ENCODE data around the gene NHEJ1. TPM values are rescaled to one million over a fixed set of nuclear protein-coding genes. Genes with fewer than 3 reads are reported as not detected.

NHEJ1 gene
- total RNA-seq, 1 experiment from 2014 or later: 20.8 TPM

- H3K23ac ChIP-seq (ENCODE audit: insufficient read length, low read depth, low read length): no peak overlapping the region
- H3K4me1 ChIP-seq (ENCODE audit: insufficient read depth, low read length): 0 out of 2 replicates have a peak, but pooled peaks cover 4% of the 10 kb centered on the region
- Mint-ChIP-seq H3K27me3 (ENCODE audit: low read depth) (no peaks in the 10 kb centered on the region), H3K4me3 (no peak overlapping the region), H3K36me3 (ENCODE audit: insufficient read depth in 1 of 3, low read depth in 3 of 3) (no peaks in the 10 kb centered on the region), H3K27ac (no peak overlapping the region), H3K9me3 (no peaks in the 10 kb centered on the region), H3K4me1 (peaks cover 10 to 13% of the 10 kb centered on the region in 2 experiments; a peak in 3 of 4 replicates)
- H3K4ac ChIP-seq (ENCODE audit: low read depth, low read length): no peak overlapping the region
- H3K9me3 ChIP-seq (ENCODE audit: control insufficient read depth, low read depth, low read length): no peaks in the 10 kb centered on the region
- no peak overlapping the region for H2BK20ac ChIP-seq (ENCODE audit: low read depth, low read length, poor library complexity, severe bottlenecking)
- no peak overlapping the region for H3K4me2 ChIP-seq (ENCODE audit: insufficient read depth, insufficient read length, low read length)
- no CpG with 5 or more reads among the region's 8 CpGs for WGBS (ENCODE audit: extremely low coverage, insufficient read length, low lambda C conversion rate)
- no peaks in the 10 kb centered on the region for H3K79me1 ChIP-seq (ENCODE audit: insufficient read depth, low read depth, low read length, poor library complexity, severe bottlenecking)
- H2BK15ac ChIP-seq (ENCODE audit: low read depth, low read length): no peak overlapping the region
- H4K20me1 ChIP-seq (ENCODE audit: control insufficient read depth, insufficient read depth, insufficient read length): no peaks in the 10 kb centered on the region
- no peak overlapping the region for H4K91ac ChIP-seq (ENCODE audit: insufficient read length, low read depth, low read length)
- no peak overlapping the region for H2AK5ac ChIP-seq (ENCODE audit: insufficient read length, low read length)
- no peak overlapping the region for H3K27ac ChIP-seq (ENCODE audit: insufficient read length, low read depth, low read length)
- no peak overlapping the region for H3K18ac ChIP-seq (ENCODE audit: insufficient read length, low read depth, low read length)
- H4K8ac ChIP-seq (replicated peaks; ENCODE audit: insufficient read length, low read depth, low read length): no peak overlapping the region
- H3K56ac ChIP-seq (ENCODE audit: insufficient read length, low read depth, low read length): no peak overlapping the region
- H2BK5ac ChIP-seq (ENCODE audit: insufficient read length, low read length): no peak overlapping the region
- DNase-seq: no peak
- H2BK12ac ChIP-seq (ENCODE audit: insufficient read length, low read depth, low read length): no peak overlapping the region
- H3K79me2 ChIP-seq (ENCODE audit: insufficient read depth, low read length): no peaks in the 10 kb centered on the region
- no peak overlapping the region for H4K5ac ChIP-seq (ENCODE audit: insufficient read length, low read depth, low read length)
- H3K27me3 ChIP-seq (ENCODE audit: insufficient read depth, low read length): no peaks in the 10 kb centered on the region
- no peak overlapping the region for H3K9ac ChIP-seq (ENCODE audit: extremely low read depth, insufficient read length, low read length)
- H2AFZ ChIP-seq (ENCODE audit: low read length): no peak overlapping the region
- TF ChIP-seq CTCF (conservative IDR thresholded peaks at IDR 0.05): no peak
- H3K23me2 ChIP-seq (ENCODE audit: insufficient read length, low read depth, low read length, poor library complexity, severe bottlenecking): no peaks in the 10 kb centered on the region
- no peak overlapping the region for H3K14ac ChIP-seq (ENCODE audit: insufficient read depth, low read length)
- H2BK120ac ChIP-seq (ENCODE audit: low read depth, low read length, poor library complexity, severe bottlenecking): no peak overlapping the region
- no peak overlapping the region for H3T11ph ChIP-seq (ENCODE audit: low read length)
Observed at GRCh38 chr2:219123356-219124135, 37.1 kb downstream of the NHEJ1 start.

Data from H9 (cell line).